AG09309 (cell line): Measurements from ENCODE around the gene FANCG.

ENCODE experiments used
- DNase-seq: peaks from one replicate; pipeline ENCODE4 v3.0.0-alpha.2; 2010; ENCODE audit warnings: low read depth
- H3K4me3 ChIP-seq: 2 replicates; pipeline ENCODE4 v1.5.1; 2011; ENCODE audit warnings: mild to moderate bottlenecking, low read depth, low read length, moderate library complexity; ENCODE audit not compliant: control insufficient read depth
- TF ChIP-seq, protein P1 (sequence below): IDR thresholded peaks from 2 replicates; pipeline ENCODE4 v1.5.1; 2011; ENCODE audit warnings: mild to moderate bottlenecking, low read depth, low read length, inconsistent platforms; ENCODE audit not compliant: insufficient read depth, control insufficient read depth; ENCODE audit errors: missing control alignments

FANCG gene

DNA sequence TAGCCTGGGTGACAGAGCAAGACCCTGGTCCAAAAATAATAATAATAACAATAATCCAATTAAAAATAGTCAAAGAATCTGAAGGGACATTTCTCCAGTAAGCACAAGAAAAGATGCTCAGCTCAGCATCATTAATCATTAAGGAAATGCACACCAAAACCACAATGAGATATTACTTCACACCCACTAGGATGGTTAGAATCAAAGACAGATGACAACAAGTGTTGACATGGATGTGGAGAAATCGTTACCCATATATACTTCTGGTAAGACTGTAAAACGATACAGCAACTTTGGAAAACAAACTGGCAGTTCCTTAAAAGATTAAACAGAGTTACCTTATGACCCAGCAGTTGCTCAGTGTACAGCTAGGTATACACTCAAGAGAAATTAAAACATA, 5.3 kb upstream of the FANCG start:
- TF ChIP-seq, protein P1, sequence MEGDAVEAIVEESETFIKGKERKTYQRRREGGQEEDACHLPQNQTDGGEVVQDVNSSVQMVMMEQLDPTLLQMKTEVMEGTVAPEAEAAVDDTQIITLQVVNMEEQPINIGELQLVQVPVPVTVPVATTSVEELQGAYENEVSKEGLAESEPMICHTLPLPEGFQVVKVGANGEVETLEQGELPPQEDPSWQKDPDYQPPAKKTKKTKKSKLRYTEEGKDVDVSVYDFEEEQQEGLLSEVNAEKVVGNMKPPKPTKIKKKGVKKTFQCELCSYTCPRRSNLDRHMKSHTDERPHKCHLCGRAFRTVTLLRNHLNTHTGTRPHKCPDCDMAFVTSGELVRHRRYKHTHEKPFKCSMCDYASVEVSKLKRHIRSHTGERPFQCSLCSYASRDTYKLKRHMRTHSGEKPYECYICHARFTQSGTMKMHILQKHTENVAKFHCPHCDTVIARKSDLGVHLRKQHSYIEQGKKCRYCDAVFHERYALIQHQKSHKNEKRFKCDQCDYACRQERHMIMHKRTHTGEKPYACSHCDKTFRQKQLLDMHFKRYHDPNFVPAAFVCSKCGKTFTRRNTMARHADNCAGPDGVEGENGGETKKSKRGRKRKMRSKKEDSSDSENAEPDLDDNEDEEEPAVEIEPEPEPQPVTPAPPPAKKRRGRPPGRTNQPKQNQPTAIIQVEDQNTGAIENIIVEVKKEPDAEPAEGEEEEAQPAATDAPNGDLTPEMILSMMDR = no peak

DNA sequence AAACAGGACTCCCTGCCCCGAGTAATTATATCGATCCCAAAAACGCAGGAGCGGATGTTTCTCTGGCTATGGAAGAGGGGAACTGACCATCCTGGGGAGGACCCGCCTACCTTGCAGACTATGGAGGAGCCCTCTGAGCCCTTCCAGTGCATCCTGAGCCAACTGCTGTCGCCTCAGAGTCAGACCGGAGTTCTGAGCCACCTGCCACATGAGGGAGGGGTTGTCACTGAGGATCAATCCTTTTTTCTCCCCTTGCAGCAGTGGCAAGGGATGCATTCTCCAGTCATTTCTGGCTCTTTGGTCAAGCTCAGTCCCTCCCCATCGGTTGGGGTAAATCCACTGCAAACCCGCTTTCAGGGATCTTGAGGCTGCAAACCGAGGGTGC, 709 bp downstream of the FANCG start:
- DNase-seq = no peak
- peak overlapping the region; percentile 96 for H3K4me3 ChIP-seq
- TF ChIP-seq, protein P1 = no peak

More for the DNA sequence above, 5.3 kb upstream of the FANCG start:
- no peak overlapping the region for H3K4me3 ChIP-seq
- no peak for DNase-seq

- H3K4me3 ChIP-seq = peak overlapping the region; percentile 96
- TF ChIP-seq, protein P1 = no peak
- DNase-seq = no peak
Measured at GRCh38 chr9:35078066-35078465, 1.7 kb downstream of the FANCG start.

DNA sequence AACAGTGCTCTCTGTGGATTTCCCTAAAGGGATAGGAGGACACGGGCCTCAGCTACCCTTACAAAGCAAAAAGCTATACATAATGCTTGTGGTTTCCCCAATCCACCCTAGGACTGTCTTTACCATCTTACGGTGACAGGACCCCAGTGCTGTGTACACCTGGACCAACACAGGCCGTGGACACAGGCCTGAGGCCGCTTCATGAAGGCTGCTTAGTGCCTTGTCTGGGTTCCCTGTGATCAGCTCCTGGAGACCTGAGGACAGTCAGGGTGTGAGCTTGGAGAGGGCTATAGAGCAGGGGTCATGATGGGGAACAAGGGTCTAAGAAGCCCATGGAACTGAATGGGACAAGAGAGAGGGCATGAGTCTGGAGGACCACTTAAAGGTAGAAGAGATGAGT, 2.9 kb downstream of the FANCG start:
- no peak for DNase-seq
- TF ChIP-seq, protein P1 = no peak

DNA sequence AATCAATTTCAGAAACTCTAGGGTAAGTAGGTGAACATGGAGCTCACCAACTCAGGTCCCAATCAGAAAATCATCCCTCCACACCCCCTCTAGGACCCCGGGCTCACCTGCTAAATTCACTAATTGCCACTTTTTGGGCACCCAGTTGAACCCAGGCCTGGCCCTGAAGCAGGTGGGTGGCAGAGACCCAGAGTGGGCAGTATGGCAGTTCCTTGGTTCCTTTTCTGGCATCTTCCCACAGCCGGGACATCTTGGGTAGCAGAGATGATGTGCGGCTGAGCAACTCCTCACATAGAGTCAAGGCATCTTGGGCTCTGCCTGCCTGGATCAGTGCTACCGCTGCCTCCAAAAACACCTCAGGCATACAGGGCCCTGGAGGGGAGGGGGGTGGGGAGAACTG, 4.4 kb downstream of the FANCG start:
- DNase-seq = no peak
- TF ChIP-seq, protein P1 = no peak
- H3K4me3 ChIP-seq = no peak overlapping the region

More for the DNA sequence above, 2.9 kb downstream of the FANCG start:
- H3K4me3 ChIP-seq = no peak overlapping the region

DNA sequence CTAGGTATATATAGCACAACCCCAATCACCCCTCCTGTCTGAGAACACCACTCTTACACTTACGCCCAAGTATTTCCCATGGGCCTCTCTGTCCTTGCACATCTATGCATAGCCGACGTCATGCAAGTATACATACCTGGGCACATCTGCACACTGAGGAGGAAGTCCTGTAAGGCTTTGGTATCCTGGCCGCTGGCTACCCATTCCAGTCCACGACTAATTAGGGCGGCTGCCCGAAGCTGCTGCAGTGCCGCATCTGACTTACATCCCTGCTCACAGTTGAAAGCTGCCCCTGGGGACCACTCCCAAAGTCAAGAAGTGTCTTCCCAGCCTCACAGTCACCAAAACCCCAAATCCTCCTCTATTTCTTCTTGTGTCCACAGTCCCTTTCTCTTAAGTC, 5.0 kb downstream of the FANCG start:
- TF ChIP-seq, protein P1 = no peak
- no peak overlapping the region for H3K4me3 ChIP-seq
- DNase-seq = no peak

DNA sequence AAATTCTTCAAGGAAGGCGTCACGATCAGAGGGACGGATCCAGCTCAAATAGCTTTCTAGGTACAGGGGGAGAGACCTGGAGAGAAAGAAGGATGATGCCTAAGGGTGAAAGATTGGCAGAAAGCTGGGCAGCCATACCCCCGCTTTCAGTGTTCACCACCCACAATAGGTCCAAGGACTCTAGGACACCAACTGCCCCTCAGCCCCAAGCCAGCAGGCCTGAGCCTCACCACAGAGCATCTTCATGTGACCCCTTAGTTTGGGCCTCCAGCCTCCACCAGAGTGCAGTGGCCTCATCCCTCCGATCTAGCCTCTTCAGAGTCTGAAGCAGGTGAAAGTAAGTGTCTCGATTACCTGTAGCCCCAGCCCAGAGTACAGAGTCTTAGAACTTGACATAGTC, 5.6 kb downstream of the FANCG start:
- H3K4me3 ChIP-seq = no peak overlapping the region
- DNase-seq = no peak
- TF ChIP-seq, protein P1 = no peak
